HG03097 (cell line): ENCODE results near the gene TRAT1.

Source experiments
- ATAC-seq: cut with Tn5 transposase; IDR thresholded peaks from one replicate; pipeline ENCODE4 v1.9.1; 2021; ENCODE audit not compliant: unreplicated experiment, low FRiP score

The TRAT1 gene

DNA sequence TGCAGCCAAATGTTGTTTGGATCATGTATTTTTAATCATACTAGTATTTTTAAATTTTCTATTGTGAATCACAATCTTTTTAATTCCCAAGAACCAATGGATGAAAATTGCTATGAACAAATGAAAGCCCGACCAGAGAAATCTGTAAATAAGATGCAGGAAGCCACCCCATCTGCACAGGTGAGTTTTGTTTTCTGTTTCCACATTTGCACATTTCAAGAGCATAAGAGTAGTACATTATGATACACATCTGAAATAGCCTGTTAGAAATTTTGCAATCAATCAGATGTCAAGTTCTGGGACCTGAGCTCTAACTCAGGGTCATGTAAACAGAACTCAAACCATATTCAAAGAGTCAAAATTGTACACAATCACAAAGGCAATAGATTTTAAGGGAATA is 26.5 kb downstream of the TRAT1 start:
- no peak for ATAC-seq

- ATAC-seq = no peak
Observed at GRCh38 chr3:108861401-108861800, 38.8 kb downstream of the TRAT1 start.

DNA sequence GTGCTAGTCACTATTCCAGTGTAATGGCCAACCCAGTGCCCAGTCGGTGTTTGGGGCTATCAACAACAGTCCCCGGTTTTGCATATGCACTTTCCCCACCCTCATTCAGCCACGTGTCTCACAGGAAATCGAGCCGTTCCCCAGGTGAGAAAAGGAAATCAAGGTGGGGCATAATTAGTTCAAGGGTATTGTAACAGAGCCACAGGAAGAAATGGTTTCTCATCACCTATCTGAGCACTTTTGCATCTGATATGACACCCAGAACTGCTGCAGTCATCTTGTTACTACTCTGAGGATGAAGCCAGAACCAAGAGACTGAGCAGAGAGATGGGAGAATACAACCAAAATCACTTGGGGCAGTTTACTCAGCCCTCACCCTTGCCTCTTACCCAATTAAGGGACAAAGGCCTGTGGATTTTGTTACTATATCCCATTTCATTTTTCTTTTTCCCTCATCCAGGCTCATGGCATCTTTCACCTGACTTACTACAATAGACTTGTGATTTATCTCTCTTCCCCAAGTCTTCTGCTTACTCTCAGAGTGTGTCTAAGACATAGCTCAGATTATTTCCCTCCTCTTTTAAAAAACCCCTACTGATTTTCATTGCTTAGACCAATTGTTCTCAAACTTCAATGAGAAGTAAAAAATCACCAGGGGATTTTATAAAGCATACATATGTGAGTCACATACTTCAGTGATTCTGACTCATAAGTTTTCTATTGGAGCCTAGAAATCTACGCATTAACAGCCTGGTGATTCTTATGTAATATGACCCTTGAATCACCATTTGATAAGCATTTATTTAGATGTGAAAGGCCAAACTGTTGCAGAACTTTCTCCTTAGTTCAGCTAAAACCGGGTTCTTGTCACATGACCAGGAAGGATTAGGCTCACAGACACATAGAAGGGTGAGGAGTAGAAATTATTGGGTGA is 40.5 kb downstream of the TRAT1 start:
- ATAC-seq = no peak

- ATAC-seq = no peak
Observed at GRCh38 chr3:108863799-108864135, 41.2 kb downstream of the TRAT1 start.

- no peak for ATAC-seq
Observed at GRCh38 chr3:108877901-108878300, 55.3 kb downstream of the TRAT1 start.

- ATAC-seq = no peak
Observed at GRCh38 chr3:108879915-108880314, 57.3 kb downstream of the TRAT1 start.

GRCh38 chr3:108882762-108883161 is 60.2 kb downstream of the TRAT1 start:
- ATAC-seq = no peak

DNA sequence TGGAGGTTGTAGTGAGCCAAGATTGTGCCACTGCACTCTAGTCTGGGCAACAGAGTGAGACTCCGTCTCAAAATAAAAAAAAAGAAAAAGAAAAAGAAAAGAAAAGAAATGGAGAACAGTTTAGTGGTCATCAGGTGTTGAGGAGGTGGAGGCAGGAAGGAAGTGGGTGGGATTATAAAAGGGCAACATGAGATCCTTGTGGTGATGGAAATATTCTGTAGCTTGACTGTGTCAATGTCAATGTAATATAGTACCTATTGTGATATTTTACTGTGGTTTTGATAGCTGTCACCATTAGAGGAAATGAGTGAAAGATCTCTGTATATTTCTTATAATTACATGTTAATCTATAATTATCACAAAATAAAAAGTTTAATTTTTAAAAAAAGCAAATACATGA is 60.8 kb downstream of the TRAT1 start:
- no peak for ATAC-seq

- ATAC-seq = no peak
Observed at GRCh38 chr3:108887121-108887520, 64.5 kb downstream of the TRAT1 start.

GRCh38 chr3:108887777-108888176 is 65.2 kb downstream of the TRAT1 start:
- ATAC-seq = no peak

- no peak for ATAC-seq
Observed at GRCh38 chr3:108891833-108892232, 69.2 kb downstream of the TRAT1 start.

GRCh38 chr3:108894981-108895380 is 72.4 kb downstream of the TRAT1 start:
- ATAC-seq = no peak

- ATAC-seq = peak; percentile 82
Observed at GRCh38 chr3:108897883-108898282, 75.3 kb downstream of the TRAT1 start.

DNA sequence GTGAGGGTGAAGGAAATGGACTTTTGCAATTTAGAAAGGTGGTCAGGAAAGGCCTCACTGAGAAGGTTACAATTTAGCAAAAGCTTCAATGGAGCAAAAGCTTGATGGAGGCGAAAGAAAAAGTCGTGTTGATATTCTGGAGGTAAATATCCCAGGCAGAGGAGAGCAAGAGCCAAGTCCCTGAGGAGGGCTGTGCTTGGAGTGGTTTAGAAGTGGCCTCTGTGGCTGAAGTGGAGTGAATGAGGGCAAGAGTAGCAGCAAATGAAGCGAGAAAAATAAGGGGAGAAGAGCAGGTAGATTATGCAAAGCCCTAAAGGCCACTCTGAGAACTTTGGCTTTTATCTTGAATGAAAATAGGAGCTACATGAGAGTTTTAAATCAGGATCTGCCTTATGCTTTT is 76.9 kb downstream of the TRAT1 start:
- no peak for ATAC-seq
